DND-41 (cell line): ENCODE data around the gene FAM170B.

Source experiments
- ATAC-seq: fragments of 200-7000 bp; cut with Tn5 transposase; 3 replicates; pipeline ENCODE4 v1.9.1; 2021; ENCODE audit warnings: low read depth; ENCODE audit not compliant: insufficient read depth
- DNase-seq: peaks from one replicate; pipeline ENCODE4 v3.0.0-alpha.2; 2020
- H2AFZ ChIP-seq: 2 replicates; pipeline ENCODE4 v1.6.0; 2012; ENCODE audit warnings: low read depth, low read length
- H3K27ac ChIP-seq: 2 replicates; pipeline ENCODE4 v1.5.1; 2012; ENCODE audit warnings: low read length, inconsistent platforms
- H3K27me3 ChIP-seq: fragments of 200-600 bp; sonication (generic); 2 replicates; pipeline ENCODE4 v1.6.0; 2012; ENCODE audit warnings: low read length, mild to moderate bottlenecking, inconsistent platforms; ENCODE audit not compliant: insufficient read depth, poor library complexity
- H3K36me3 ChIP-seq: 2 replicates; pipeline ENCODE4 v1.5.1; 2012; ENCODE audit warnings: low read length, inconsistent platforms; ENCODE audit not compliant: insufficient read depth
- H3K4me1 ChIP-seq: 2 replicates; pipeline ENCODE4 v1.5.1; 2012; ENCODE audit warnings: mild to moderate bottlenecking, low read length; ENCODE audit not compliant: insufficient read depth
- H3K4me2 ChIP-seq: 2 replicates; pipeline ENCODE4 v1.6.0; 2012; ENCODE audit warnings: mild to moderate bottlenecking, moderate library complexity, low read length, inconsistent platforms; ENCODE audit not compliant: insufficient read depth
- H3K4me3 ChIP-seq, 2 experiments: fragments of 200-600 bp in 1 of 2; shearing (Covaris generic) in 1 of 2; 2 replicates each; pipeline ENCODE4 v1.5.1; 2012 to 2016; ENCODE audit warnings: inconsistent platforms in 2 of 2, low read length in 2 of 2, mild to moderate bottlenecking in 2 of 2, low read depth in 1 of 2, moderate library complexity in 1 of 2
- H3K79me2 ChIP-seq: 2 replicates; pipeline ENCODE4 v1.6.0; 2012; ENCODE audit warnings: low read length, inconsistent platforms; ENCODE audit not compliant: insufficient read depth
- H3K9ac ChIP-seq: 2 replicates; pipeline ENCODE4 v1.6.0; 2012; ENCODE audit warnings: low read depth, mild to moderate bottlenecking, inconsistent platforms, low read length, moderate library complexity
- H3K9me3 ChIP-seq: 2 replicates; pipeline ENCODE4 v1.5.1; 2012; ENCODE audit warnings: low read length, moderate library complexity, mild to moderate bottlenecking, inconsistent platforms; ENCODE audit not compliant: insufficient read depth, severe bottlenecking
- H4K20me1 ChIP-seq: 2 replicates; pipeline ENCODE4 v1.6.0; 2012; ENCODE audit warnings: low read length; ENCODE audit not compliant: insufficient read depth
- EZH2 ChIP-seq: IDR thresholded peaks from 3 replicates; pipeline ENCODE4 v1.6.1; 2012; ENCODE audit warnings: borderline replicate concordance, low read depth, mild to moderate bottlenecking, moderate library complexity, low read length, inconsistent platforms; ENCODE audit not compliant: severe bottlenecking
- TF ChIP-seq, protein P1 (sequence below): IDR thresholded peaks from 2 replicates; pipeline ENCODE4 v1.5.1; 2012; ENCODE audit warnings: borderline replicate concordance, low read length, moderate library complexity, mild to moderate bottlenecking; ENCODE audit not compliant: poor library complexity, severe bottlenecking; ENCODE audit errors: extremely low read depth

Gene FAM170B

GRCh38 chr10:49174261-49174925 is 40.6 kb upstream of the FAM170B start:
- no peak overlapping the region for H2AFZ ChIP-seq
- no peak overlapping the region for H3K4me3 ChIP-seq
- H3K27me3 ChIP-seq, result no peaks in the 10 kb centered on the region
- no peak overlapping the region for H3K4me2 ChIP-seq
- DNase-seq (no peak), ATAC-seq (no peak)
- peaks cover 3% of the 10 kb centered on the region; the same call in 1 of the 2 replicates for H4K20me1 ChIP-seq
- 0 out of 2 replicates have a peak, but pooled peaks cover 3% of the 10 kb centered on the region for H3K79me2 ChIP-seq
- peaks cover 27% of the 10 kb centered on the region for H3K4me1 ChIP-seq
- no peaks in the 10 kb centered on the region for H3K36me3 ChIP-seq
- H3K27ac ChIP-seq, result no peak overlapping the region
- no peaks in the 10 kb centered on the region for H3K9me3 ChIP-seq
- H3K9ac ChIP-seq, result no peak overlapping the region
- TF ChIP-seq, protein P1, sequence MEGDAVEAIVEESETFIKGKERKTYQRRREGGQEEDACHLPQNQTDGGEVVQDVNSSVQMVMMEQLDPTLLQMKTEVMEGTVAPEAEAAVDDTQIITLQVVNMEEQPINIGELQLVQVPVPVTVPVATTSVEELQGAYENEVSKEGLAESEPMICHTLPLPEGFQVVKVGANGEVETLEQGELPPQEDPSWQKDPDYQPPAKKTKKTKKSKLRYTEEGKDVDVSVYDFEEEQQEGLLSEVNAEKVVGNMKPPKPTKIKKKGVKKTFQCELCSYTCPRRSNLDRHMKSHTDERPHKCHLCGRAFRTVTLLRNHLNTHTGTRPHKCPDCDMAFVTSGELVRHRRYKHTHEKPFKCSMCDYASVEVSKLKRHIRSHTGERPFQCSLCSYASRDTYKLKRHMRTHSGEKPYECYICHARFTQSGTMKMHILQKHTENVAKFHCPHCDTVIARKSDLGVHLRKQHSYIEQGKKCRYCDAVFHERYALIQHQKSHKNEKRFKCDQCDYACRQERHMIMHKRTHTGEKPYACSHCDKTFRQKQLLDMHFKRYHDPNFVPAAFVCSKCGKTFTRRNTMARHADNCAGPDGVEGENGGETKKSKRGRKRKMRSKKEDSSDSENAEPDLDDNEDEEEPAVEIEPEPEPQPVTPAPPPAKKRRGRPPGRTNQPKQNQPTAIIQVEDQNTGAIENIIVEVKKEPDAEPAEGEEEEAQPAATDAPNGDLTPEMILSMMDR, result no peak
- no peak for TF ChIP-seq EZH2

- no peak overlapping the region for H3K4me3 ChIP-seq
- no peaks in the 10 kb centered on the region for H3K9me3 ChIP-seq
- H3K79me2 ChIP-seq, result 0 out of 2 replicates have a peak, but pooled peaks cover 3% of the 10 kb centered on the region
- DNase-seq, result no peak
- no peak for TF ChIP-seq EZH2
- TF ChIP-seq, protein P1, result no peak
- no peak for ATAC-seq
- no peak overlapping the region for H3K27ac ChIP-seq
- no peak overlapping the region for H3K4me2 ChIP-seq
- no peaks in the 10 kb centered on the region for H3K27me3 ChIP-seq
- H3K36me3 ChIP-seq, result no peaks in the 10 kb centered on the region
- H2AFZ ChIP-seq, result no peak overlapping the region
- H3K4me1 ChIP-seq, result peaks cover 27% of the 10 kb centered on the region
- H3K9ac ChIP-seq, result no peak overlapping the region
- H4K20me1 ChIP-seq, result peaks cover 3% of the 10 kb centered on the region; the same call in 1 of the 2 replicates
These were observed 40.0 kb upstream of the FAM170B start for GRCh38 chr10:49173853-49174252.

GRCh38 chr10:49173201-49173772 is 39.5 kb upstream of the FAM170B start:
- H3K27ac ChIP-seq, result no peak overlapping the region
- 0 out of 2 replicates have a peak, but pooled peaks cover 3% of the 10 kb centered on the region for H3K79me2 ChIP-seq
- no peak overlapping the region for H3K9ac ChIP-seq
- H3K27me3 ChIP-seq, result no peaks in the 10 kb centered on the region
- H3K4me1 ChIP-seq, result peaks cover 24% of the 10 kb centered on the region
- no peak overlapping the region for H3K4me3 ChIP-seq
- no peaks in the 10 kb centered on the region for H3K36me3 ChIP-seq
- H3K4me2 ChIP-seq, result no peak overlapping the region
- H3K9me3 ChIP-seq, result no peaks in the 10 kb centered on the region
- TF ChIP-seq, protein P1, result no peak
- TF ChIP-seq EZH2, result no peak
- peaks cover 3% of the 10 kb centered on the region; the same call in 1 of the 2 replicates for H4K20me1 ChIP-seq
- H2AFZ ChIP-seq, result no peak overlapping the region
- DNase-seq, result no peak
- ATAC-seq, result no peak
